Activated B cell treated with CpG ODN at 0.5 μM for 24 hours (primary cell): ENCODE measurements around the gene CBX6. TPM values are rescaled to one million over a fixed set of nuclear protein-coding genes. Genes with fewer than 3 reads are reported as not detected.

ENCODE experiments used
- ATAC-seq: fragments of 200-7000 bp; cut with Tn5 transposase; one replicate; pipeline ENCODE4 v1.10.0; 2021; ENCODE audit warnings: low read depth, mild to moderate bottlenecking, moderate library complexity
- CTCF ChIA-PET: fragments of 350-600 bp; sonication (Branson Sonifier 250); formaldehyde crosslinking; loops from one replicate; lab custom pipeline; 2021; ENCODE audit warnings: antibody characterized with exemption; lab: Charles Lee
- POLR2A ChIA-PET: fragments of 350-600 bp; sonication (Branson Sonifier 250); formaldehyde crosslinking; loops from one replicate; lab custom pipeline; 2021; ENCODE audit warnings: antibody characterized with exemption; lab: Charles Lee
- DNase-seq: peaks from one replicate; pipeline ENCODE4 v3.0.0; 2022
- H3K27ac Mint-ChIP-seq: one replicate; pipeline ENCODE4 v1.8.0; 2020; ENCODE audit warnings: mixed read lengths
- H3K27me3 Mint-ChIP-seq: one replicate; pipeline ENCODE4 v1.8.0; 2021; ENCODE audit warnings: mixed read lengths
- H3K36me3 Mint-ChIP-seq: one replicate; pipeline ENCODE4 v1.8.0; 2021; ENCODE audit warnings: low read depth, mixed read lengths
- H3K4me1 Mint-ChIP-seq: one replicate; pipeline ENCODE4 v1.8.0; 2021; ENCODE audit warnings: mixed read lengths
- H3K4me3 Mint-ChIP-seq: one replicate; pipeline ENCODE4 v1.8.0; 2020; ENCODE audit warnings: mild to moderate bottlenecking, mixed read lengths
- H3K9me3 Mint-ChIP-seq: one replicate; pipeline ENCODE4 v1.8.0; 2020; ENCODE audit warnings: mixed read lengths
- intact Hi-C: fragments of 100-400 bp; cut with micrococcal nuclease; formaldehyde crosslinking; loops from one replicate; pipeline ENCODE4 v1.15.1; 2024
- total RNA-seq: library from RNA; stranded (reverse); gene quantifications from 2 replicates; pipeline ENCODE4 v1.2.3, GENCODE V29; 2022
- TF ChIP-seq, protein P1 (sequence below): fragments of 200-600 bp; IDR thresholded peaks from one replicate; pipeline ENCODE4 v1.8.0; 2022; ENCODE audit warnings: antibody characterized with exemption, mild to moderate bottlenecking

The CBX6 gene
- total RNA-seq, 1 donor from 2014 or later: 71.8 TPM

DNA sequence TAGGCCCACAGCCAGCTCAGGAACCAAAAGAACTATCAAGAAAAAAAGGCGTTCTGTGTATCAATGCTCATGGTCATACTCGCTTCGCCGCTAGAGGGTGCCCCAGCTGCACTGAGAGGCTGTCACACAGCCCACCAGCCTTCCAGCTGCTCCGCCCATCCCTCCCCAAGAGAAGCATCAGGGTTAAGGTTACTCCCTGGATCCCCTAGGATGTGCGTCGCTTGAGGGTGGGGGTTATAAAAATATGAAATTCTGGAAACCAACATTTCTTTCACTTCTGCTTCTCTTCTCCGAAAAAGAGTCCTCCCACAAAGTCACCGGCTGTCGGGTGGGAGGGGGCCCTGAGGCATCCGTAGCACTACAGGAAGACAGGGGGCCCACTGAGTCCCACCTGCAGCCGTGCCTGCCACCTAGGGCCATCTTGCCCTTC is 1.7 kb downstream of the CBX6 start:
- POLR2A ChIA-PET: interaction anchor here (0.7 to 3.5 kb wide), 9 partner anchors 71 to 818 kb away, joined by 3 to 27 read pairs (median 4); partner anchors contain the start of genes APOBEC3B and RPL3
- H3K9me3 Mint-ChIP-seq: no peaks in the 10 kb centered on the region
- CTCF ChIA-PET: interaction anchor here (0.8 to 7.4 kb wide), 28 partner anchors 9 to 447 kb away, joined by 3 to 132 read pairs (median 5); partner anchors contain the start of gene APOBEC3B
- TF ChIP-seq, protein P1, sequence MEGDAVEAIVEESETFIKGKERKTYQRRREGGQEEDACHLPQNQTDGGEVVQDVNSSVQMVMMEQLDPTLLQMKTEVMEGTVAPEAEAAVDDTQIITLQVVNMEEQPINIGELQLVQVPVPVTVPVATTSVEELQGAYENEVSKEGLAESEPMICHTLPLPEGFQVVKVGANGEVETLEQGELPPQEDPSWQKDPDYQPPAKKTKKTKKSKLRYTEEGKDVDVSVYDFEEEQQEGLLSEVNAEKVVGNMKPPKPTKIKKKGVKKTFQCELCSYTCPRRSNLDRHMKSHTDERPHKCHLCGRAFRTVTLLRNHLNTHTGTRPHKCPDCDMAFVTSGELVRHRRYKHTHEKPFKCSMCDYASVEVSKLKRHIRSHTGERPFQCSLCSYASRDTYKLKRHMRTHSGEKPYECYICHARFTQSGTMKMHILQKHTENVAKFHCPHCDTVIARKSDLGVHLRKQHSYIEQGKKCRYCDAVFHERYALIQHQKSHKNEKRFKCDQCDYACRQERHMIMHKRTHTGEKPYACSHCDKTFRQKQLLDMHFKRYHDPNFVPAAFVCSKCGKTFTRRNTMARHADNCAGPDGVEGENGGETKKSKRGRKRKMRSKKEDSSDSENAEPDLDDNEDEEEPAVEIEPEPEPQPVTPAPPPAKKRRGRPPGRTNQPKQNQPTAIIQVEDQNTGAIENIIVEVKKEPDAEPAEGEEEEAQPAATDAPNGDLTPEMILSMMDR: peak; percentile 88
- no peaks in the 10 kb centered on the region for H3K27me3 Mint-ChIP-seq
- ATAC-seq (peak; percentile 48), DNase-seq (peak; percentile 76)
- H3K36me3 Mint-ChIP-seq: peaks cover 25% of the 10 kb centered on the region
- peaks cover 53% of the 10 kb centered on the region for H3K4me1 Mint-ChIP-seq
- H3K27ac Mint-ChIP-seq: peak overlapping the region; percentile 83
- peak overlapping the region; percentile 91 for H3K4me3 Mint-ChIP-seq
- intact Hi-C loops: loop anchor here (1.0 to 10.0 kb wide), 7 partner anchors 133 to 1266 kb away; partner anchors contain the start of genes GGA1, PICK1 and RPS19BP1

DNA sequence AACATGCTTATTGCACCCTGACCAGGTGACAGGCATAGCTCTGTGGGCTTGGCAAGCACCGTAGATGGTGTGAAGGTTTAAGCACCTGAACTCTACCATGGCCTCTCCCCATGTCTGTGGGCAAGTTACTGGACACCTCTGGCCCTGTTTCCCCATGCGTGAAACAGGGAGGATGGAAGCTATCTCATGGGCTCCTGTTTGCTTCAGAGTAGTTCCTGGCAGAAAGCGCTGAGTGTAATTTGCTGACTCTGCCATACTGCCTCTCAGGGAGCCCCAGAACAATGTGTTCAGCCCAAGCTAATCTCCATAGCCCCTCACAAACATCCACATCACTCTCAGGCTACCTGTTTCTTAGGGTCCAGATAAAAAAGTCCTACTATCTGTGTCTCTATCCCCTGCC is 2.4 kb downstream of the CBX6 start:
- no peak for DNase-seq
- CTCF ChIA-PET: interaction anchor here (0.8 to 7.4 kb wide), 30 partner anchors 8 to 448 kb away, joined by 3 to 132 read pairs (median 5); partner anchors contain the start of gene APOBEC3B
- intact Hi-C loops: loop anchor here (1.0 to 10.0 kb wide), 8 partner anchors 104 to 1265 kb away; partner anchors contain the start of genes GGA1, PICK1 and RPS19BP1
- Mint-ChIP-seq H3K4me3 (no peak overlapping the region), H3K36me3 (peaks cover 26% of the 10 kb centered on the region), H3K27ac (no peak overlapping the region), H3K4me1 (peaks cover 53% of the 10 kb centered on the region), H3K27me3 (no peaks in the 10 kb centered on the region), H3K9me3 (no peaks in the 10 kb centered on the region)
- POLR2A ChIA-PET: interaction anchor here (0.7 to 3.5 kb wide), 6 partner anchors 72 to 480 kb away, joined by 3 to 27 read pairs (median 8); partner anchors contain the start of genes APOBEC3B and RPL3
- no peak for ATAC-seq
- TF ChIP-seq, protein P1: no peak

DNA sequence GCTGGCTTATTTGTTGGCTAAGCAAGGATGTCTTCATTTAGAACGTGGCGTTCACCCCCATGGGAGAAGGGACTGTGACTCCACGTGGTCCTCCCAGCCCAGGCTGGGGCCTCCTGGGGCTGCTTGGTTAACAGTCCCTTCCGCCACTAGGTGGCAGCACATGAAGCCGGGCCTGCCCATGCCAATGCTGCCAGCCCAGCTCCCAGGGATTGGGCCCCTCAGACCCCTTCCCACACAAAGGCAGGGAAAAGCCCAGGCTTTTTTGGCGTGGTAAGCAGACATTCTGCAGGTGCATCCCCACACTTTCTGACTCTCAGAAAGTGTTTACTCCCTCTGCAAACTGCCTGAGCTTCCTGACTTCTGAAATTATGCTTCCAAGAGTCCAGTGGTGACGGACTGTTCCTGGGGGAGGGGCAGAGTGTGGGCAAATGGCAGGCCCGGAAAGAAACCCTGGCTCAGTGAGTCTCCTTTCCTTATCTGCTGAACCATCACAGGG is 3.1 kb downstream of the CBX6 start:
- no peaks in the 10 kb centered on the region for H3K27me3 Mint-ChIP-seq
- POLR2A ChIA-PET: interaction anchor here (0.9 to 3.5 kb wide), 2 partner anchors 135 to 451 kb away, joined by 4 to 24 read pairs; partner anchors contain the start of gene RPL3
- H3K9me3 Mint-ChIP-seq: no peaks in the 10 kb centered on the region
- intact Hi-C loops: loop anchor here (1.0 kb wide), 1 partner anchor 104 kb away; no protein-coding TSS in a partner anchor
- peaks cover 30% of the 10 kb centered on the region for H3K36me3 Mint-ChIP-seq
- TF ChIP-seq, protein P1: peak; percentile 75
- no peak overlapping the region for H3K27ac Mint-ChIP-seq
- H3K4me3 Mint-ChIP-seq: no peak overlapping the region
- ATAC-seq (peak; percentile 33), DNase-seq (peak; percentile 75)
- CTCF ChIA-PET: interaction anchor here (0.8 to 7.4 kb wide), 13 partner anchors 11 to 446 kb away, joined by 3 to 132 read pairs (median 6); partner anchors contain the start of gene APOBEC3B
- peaks cover 48% of the 10 kb centered on the region for H3K4me1 Mint-ChIP-seq

DNA sequence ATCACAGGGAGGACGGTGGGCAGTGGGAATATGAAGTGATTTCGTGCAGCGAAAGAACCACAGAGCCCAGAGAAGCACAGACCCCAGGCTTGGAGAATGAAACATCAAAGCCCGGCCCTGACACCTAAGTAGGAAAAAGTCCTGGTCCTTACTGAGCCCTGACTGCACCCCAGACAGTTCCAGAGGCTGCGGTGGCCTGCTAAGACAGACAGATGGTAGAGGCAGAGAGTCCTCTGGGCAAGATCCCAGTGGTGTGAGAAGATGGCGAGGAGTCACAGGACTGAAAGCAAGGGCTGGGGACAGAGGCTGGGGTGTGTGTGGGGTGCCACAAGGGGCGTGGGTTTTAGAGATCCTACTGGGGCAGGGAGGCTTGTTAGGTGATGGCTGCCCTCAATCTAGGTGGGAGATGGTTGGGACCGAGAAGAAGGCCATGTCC is 3.7 kb downstream of the CBX6 start:
- H3K36me3 Mint-ChIP-seq: peaks cover 30% of the 10 kb centered on the region
- H3K27me3 Mint-ChIP-seq: no peaks in the 10 kb centered on the region
- ChIA-PET CTCF (interaction anchor here (1.2 to 7.4 kb wide), 2 partner anchors 136 to 275 kb away, joined by 3 to 132 read pairs; no protein-coding TSS in a partner anchor), POLR2A (interaction anchor here (0.9 kb wide), 1 partner anchor 451 kb away, joined by 4 read pairs; the partner anchor contains the start of gene RPL3)
- TF ChIP-seq, protein P1: no peak
- no peaks in the 10 kb centered on the region for H3K9me3 Mint-ChIP-seq
- DNase-seq (peak; percentile 13), ATAC-seq (no peak)
- no peak overlapping the region for H3K4me3 Mint-ChIP-seq
- intact Hi-C loops: no loop called here
- peaks cover 42% of the 10 kb centered on the region for H3K4me1 Mint-ChIP-seq
- no peak overlapping the region for H3K27ac Mint-ChIP-seq
